ENCODE data around the gene LIFR.
"Not testable (repeated sequence)": the region's sequence is repeated elsewhere in the genome, so short reads cannot be mapped to it uniquely, and the experiment has no call there.

The LIFR gene

DNA sequence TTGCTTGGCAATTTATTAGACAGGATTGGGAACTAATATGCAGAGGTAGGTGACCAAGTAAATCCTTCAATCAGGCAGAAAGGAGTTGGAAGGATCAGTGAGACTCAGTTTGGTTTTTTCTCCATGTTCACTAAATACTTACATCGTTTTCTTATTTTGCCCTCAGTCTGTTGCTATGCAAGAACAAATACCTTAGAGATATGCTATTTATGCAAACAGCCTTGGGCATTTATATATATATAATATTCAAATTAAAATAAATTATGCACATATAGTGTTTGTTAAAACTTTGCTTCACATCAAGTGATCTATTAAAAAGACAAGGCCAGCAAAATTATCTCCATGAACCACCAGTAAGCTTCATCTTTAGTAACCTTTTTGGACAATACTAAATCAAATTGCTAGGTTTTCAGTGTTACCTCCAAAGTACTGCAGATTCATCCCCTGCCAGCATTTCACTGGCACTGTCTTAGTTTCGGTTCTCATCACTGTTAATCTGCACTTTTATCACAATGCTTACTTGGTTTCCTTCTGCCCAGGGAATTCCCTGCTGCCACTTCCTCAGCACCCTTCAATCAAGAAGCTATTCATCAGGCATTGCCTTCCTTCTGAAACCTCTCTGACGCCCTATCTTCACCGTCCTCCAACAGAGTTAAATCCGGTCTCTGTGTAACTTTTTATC, 26.0 kb upstream of the LIFR start:
- DNase-seq = no peak

DNA sequence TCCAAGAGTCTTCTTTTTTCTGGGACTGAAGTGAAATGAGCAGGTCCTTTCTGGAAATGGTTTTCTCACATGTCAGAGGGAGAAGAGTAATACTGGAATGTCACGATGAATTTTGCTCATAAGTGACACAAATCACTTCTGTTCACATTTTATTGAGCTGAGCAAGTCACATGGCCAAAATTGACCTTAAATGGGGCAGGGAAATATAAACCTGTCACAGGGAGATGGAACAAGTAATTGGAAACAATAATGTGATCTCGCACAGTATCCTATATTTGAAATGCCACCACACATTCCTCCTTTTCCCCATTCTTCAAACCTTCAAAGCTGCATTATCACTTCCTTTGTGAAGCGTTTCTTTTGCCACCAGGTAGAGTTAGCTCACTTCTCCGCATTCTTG, 25.2 kb upstream of the LIFR start:
- DNase-seq = no peak

DNA sequence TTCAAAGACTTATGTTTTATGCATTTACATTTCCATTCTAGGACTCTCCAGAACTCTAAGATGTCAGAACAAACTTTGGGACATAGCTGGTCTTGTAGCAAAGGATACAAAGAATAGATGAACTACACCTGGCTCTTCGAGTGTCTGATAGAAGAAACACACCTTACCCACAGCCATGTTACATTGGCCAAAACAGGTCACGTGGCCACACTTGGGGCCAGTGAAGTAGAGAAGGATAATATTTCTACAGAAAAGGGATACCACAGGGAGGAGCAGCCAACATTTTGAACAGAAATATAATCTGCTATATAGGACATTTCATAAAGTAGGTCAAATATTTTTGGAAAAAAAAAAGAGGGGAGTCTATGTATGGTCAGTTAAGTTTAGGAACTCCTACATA, 22.7 kb upstream of the LIFR start:
- DNase-seq = no peak

DNA sequence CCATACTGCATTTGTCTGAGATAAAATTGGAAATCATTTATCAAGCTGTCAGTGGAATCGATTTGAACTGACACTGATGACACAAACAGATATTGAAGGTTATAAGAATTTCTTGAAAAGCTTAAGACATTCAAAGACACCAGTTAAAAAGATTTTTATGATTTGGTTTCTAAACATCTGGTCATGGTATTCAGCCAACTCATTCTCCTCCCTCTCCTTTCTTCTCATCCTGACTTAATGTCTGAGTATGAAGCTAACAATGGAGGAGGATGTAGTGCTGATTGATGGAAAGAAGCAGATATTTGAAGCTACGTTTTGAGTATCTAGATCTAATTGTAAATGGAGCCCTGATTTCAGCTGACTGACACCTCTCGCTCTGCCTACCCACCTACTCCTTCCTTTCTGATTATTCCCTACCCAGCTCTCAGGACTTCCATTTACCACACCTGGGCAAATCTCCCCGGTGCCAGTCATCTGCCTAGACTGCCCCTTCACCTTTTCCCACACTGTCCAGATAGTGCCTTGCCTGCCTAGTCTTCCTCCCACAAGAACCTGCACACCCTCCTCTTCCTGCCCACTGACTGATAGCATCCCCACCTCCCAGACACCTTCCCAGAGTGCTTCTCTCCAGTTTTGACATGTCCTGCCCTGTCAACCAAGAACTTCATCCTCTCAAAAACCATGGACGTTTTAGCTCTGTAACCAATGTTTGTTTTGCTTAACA, 20.7 kb upstream of the LIFR start:
- DNase-seq = no peak

DNA sequence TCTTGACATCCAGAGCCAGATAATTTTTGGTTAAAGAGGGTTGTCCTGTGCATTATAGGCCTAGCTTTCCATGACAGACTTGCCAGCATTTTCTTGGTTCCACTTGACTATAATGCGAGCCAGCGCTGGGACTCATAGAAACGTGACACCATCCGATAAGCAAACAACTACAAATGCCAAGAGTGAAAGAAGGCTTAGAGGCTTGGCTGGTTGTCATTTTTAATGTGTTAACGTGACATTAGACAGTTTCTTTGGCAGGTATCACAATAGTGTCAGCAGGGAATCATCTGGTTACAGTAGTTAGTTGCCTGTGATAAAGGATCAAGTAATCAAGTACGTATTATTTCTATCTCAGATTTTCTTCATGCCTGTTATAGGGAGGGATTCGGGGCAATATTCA, 20.0 kb upstream of the LIFR start:
- peak; percentile 78 for DNase-seq

DNA sequence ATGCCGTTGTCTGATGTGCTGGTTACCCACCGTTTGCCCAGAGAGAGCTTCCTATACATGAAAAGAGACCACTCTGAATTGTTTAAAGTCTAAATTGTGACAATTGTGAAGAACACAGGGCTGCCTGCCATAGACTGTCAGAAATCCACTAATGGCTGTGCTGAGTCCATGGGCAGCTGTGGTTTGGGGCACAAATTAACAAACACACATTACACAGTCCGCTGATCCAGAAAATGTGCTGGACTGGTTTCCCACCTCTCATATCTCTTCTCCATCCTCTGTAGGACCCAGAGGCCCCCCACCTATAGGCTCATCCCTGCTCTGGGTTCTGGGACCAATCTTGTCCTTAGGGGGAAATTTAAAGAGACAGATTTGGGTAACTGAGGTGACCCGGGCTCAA, 19.0 kb upstream of the LIFR start:
- DNase-seq = no peak

DNA sequence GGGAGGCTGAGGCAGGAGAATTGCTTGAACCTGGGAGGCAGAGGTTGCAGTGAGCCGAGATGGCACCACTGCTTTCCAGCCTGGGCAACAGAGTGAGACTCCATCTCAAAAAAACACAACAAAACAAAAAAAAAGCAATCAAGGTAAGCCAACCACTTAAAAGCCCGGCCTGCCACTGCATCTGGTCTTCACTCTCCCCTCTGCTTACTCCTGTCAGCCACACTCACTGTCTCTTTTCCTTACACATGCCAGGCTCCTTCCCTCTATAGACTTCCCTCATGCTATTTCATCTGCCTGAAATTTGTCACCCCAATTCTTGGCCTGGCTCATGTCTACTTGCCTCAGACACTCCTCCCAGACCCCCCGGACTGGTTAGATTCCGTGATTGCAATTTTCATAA, 17.6 kb upstream of the LIFR start:
- no peak for DNase-seq

DNA sequence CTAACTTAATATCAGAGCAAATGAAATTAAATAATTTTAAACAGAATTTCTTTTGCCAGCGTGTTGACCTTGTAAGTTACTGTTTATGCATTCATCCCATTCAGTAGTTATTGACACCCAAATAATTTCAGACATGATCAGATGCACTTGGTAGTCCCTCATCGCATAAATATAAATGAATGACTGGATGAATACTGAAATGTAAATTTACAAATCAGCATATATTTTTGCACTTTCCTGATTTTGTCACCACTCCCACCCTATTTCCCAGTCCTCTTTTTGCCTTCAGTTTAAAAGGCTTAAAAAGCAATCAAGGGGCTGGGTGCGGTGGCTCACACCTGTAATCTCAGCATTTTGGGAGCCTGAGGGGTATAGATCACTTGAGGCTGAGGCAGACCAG, 17.1 kb upstream of the LIFR start:
- DNase-seq = no peak

DNA sequence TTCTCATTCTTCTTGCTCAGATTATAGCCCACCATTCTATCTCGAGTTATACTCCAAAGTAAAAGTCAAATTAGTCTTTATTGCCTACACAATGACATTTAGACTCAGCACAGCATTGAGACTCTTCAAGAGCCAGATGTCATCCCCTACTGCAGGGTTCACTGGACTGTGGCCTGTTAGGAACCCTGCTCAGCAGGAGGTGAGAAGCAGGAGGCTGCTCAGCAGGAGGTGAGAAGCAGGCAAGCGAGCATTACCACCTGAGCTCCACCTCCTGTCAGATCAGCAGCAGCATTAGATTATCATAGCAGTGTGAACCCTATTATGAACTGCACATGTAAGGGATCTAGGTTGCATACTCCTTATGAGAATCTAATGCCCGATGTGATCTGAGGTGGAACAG, 12.7 kb upstream of the LIFR start:
- no peak for DNase-seq

DNA sequence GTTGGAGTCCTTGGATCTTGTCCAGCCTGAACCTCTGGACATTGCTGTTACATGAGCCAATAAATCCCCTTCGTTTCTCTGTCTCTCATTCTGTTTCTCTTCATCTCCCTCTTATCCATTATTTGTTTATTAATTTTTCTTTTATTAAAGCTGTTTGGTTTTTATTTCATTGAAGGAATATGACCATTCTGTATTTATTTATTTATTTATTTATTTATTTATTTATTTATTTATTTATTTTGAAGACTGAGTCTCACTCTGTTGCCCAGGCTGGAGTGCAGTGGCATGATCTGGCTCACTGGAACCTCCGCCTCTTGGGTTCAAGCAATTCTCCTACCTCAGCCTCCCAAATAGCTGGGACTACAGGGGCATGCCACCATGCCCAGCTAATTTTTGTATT, 10.9 kb upstream of the LIFR start:
- not testable (repeated sequence) for DNase-seq

DNA sequence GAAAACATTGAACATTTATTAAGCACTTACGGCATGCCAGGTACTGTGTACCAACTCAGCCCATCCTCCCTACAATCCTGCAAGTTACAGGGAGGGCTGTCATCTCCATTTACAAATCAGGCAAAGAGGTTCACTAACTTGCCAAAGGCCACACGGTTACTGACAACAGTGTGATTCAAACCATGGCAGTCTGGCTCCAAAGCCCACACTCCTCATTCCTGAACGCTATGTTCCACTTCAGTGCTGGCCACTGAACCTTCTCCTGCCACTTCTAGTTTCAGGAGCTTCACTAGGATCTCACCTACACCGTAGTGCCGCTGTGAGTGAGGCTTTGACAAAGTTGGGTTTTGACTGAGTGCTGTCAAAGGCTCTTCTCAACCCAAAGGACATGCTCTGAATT, 7.2 kb upstream of the LIFR start:
- DNase-seq = no peak

DNA sequence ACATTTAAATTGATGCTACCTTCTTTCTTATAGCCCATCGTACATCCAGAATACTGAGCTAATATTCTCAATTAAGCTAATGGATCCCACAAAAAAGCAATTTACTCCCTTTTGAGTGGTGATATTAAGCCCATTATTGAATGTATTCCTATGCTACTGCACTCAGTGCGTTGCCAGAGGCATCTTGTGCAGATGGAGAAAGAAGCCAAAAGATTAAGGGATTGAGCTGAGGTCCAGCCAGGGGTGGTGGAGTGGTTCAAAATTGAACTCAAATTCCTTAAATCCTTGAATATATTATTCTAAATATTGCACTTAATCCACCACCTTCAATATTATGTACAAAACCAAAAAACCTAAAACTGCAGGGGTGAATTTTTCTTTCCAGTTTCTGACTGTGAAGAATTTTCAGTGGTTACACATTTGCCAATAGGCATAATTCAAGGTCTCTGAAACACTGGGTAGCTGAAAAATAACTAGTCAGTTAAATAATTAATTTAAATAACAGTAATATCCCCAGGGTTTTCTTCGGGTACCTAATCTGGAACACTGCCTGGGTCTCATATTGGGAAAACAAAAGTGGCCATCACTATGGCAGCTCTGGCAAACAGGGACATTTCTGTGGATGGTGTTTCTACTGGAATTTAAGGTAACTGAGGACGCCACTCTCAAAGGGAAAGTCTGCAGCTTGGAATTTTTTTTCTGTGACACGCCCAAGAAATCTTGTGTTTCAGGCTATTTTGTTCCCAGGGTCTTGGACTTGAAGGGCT, 6.2 kb upstream of the LIFR start:
- peak; percentile 65 for DNase-seq

DNA sequence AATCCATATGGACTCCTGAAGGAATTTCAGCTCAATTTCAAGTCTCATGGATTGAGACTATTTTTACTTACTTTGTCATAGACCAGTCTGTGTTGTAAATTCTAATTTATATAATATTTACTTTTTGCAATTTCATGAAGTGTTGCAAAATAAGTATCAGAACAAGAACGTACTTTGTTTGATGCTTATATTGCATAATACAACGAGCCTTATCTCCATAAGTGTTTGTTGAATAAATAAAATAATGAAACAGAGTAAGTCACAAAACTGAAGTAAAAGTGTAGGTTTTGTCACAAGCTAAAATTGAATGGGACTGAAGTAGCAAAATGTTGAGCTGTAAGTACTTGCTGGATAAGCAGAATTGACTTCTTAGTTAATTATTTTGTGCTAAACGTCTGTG, 3.0 kb upstream of the LIFR start:
- no peak for DNase-seq

DNA sequence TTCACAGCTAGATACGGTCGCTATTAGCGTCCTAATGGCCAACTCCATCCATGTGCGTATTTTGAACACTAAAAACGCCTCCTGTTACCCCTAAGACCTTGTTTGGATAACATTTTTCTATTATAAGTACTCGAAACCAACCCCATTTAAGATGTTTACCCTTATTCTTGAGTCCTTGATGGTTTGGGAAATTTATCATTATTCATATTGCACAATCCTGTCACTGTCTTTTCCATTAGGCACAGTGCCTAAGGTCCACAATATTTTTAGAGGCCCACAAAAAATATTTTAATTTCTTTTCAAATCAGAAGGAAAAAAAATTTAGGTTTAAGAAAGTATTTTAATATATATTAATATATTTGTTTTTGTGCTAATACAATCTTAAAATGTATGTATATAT, 1.3 kb upstream of the LIFR start:
- no peak for DNase-seq

DNA sequence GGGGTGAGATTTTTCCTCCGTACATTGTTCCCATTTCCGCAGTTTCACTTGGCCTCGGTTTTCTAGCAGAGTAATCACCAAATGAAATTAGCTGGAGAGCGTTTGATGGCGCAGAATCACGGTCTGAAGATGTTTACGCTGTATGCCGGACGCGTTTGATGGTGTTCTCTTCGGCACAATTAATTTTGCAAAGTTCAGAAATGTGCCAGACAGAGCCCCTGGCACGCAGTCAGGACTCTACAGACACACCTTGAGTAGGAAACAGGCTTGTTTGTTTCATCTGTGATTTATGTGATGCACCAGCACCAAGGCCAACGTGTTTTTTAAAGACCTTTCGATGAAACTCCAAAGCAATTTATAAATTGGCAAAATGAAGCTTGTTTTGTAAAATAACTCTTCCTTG, 863 bp upstream of the LIFR start:
- DNase-seq = peak; percentile 78

DNA sequence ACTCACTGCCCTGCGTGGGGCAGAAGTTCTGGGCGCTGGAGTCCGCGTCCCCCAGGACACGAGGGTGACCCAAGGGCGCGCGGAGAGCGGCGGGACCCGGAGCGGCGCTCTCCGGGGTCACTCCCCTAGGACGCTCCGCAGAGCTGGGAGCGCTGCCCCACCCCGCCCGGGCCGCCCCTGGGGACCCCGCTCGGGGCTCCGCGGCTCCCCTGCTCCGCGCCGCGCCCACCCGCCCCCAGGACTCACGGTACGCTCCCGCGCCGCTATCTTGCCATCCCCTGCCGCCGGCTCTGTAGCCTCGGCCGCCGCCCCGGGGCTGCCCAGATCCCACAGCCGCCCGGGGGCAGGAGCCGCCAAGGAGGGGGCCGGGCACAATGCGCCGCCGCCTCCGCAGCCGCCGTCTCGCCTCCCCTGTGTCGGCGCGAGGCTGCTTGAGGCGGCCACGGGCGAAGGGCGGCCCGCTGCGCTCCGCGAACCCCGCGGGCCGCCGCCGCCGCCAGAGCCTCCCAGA, 303 bp downstream of the LIFR start:
- no peak for DNase-seq

DNA sequence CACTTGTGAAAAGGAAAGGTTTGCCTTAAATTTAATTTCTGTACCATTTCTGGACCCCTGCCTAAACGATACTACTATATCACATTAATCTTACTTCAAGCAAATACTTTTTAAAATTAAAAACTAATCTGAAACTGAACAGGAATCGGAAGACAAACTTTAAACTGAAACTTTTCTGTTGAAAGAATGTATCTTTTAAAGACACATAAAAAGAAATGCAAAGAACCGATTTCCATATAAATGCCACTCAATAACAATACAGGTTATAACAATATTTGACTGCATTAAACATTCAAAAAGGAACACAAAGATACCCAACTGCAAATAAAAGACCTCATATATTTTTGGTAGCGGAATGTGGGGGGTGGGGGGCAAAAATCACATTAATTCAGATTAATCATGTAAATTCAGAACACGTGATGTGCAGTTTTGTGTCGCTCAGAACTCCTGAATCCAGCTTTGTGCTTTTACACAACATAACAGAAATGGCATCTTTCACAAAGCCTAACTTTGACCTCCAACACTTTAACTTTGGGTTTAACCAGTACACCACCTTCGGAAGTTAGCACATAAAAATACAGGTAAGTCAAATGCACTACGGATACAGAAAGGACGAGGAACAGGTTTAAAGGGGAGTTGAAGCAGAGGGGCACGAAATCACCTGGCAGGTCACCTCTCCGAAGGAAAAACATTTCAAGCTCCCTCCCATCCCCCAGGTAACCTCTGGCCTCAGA, 925 bp downstream of the LIFR start:
- DNase-seq = no peak

DNA sequence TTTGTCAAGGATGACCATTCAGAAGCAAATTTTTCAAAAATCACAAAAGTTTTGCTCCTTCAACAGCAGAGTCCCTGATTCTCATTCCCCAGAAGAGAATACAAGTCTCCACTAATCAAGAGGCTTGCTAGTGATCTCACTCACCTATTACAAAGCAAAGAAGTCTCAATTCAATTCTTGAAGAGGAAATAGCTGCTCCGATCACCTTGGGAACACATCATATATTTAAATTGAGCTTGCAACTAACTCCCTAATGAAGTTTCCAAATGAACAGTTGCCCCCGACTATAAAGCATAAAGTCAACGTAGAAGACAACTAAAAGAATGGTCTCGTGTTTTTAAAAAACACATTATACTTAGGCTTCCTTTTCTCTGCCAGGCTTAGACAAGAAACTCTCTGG, 1.6 kb downstream of the LIFR start:
- peak; percentile 63 for DNase-seq

DNA sequence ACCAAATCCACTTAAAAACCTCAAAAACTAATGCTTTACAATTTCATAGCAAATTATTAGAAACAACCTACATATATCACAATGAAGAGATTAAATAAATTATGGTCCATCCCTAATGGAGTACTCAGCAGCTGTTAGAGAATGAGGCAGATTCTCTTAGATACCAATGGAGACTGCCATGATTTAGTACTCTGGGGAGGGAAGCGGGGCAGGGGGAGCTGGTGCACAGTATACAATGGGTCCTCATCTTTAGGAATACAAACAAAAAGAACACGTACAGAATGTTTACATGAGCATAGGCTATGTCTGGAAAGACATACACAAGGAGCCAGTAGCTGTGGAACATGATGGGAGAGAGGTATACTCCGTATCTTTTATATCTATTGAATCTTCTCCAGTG, 2.0 kb downstream of the LIFR start:
- no peak for DNase-seq

DNA sequence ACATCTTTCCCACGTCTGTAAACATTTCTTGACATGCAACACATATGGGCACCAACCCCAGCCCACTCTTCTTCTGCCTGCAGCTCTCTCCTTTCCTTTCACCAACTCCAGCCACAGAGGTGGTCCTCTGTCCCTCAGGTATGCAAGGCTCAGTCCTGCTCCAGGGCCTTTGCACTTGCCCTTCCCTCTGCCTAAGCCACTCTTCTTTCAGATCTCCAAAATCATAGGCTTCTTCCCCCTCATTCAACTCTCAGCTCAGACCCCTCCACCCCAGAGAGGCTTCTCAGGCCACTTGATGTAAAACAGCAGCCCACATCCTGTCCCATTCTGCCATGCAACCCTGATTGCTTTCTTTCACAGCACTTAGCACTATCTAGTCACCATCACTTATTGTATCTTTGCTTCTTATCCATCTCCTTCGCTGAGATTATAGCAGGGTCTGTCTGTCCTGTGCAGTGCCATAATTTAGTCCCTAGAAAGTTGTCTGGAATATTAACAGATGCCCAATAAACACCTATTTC, 3.4 kb downstream of the LIFR start:
- no peak for DNase-seq

DNA sequence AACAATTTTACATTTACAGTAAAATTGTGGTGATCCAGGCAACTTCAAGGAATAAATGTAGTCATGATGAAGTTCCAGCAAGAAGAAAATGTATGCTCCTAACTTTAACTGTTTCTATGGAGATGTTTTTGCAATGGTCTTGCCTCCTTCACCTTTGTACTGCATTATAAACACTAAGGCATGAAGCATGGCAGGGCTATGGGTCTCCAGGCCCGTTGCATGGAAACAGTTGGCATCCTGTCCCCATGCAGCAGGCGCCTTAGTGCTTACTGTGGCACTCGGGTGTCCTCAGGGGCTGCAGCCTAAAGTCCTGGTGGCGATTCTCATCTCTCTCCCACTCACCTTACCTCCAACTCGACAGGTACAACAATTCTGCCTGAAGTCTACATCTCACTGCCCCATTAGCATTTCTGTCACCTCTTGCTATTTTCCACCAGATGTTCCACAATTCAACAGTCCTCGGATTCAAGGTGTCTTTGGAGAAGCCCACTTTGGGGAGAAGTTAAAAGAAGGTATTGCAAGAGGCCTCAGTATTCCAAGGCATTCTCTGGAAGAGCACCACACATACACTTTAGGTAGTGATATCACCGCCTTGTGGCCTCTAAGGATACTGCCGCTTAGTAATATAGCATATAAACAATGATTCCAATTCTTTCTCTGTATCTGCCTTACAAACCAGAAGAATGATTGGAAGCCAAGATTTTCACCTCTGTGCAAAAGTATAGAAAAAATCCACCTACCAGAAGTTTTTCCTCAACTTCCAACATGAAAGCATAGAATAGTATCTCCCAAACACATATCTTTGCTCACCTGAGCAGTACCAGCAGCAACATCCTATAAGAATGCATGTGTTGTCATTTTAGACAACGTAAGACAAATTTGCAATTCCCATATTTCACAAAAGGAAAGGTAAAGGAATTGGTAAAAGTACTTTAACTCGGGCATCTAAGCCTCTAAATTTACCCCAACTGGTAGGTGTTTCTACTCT, 5.1 kb downstream of the LIFR start:
- peak; percentile 69 for DNase-seq
